Heart left ventricle (tissue), 16 donors: ENCODE measurements around the gene REV3L. TPM values are rescaled to one million over a fixed set of nuclear protein-coding genes. Genes with fewer than 3 reads are reported as not detected.
"Not testable (repeated sequence)": the region's sequence is repeated elsewhere in the genome, so short reads cannot be mapped to it uniquely, and the experiment has no call there.

Experiments used
- ATAC-seq, 4 donors: fragments of 200-7000 bp; cut with Tn5 transposase; one replicate each; pipeline ENCODE4 v1.9.1; 2020 to 2022; ENCODE audit warnings: moderate library complexity in 4 of 4, mild to moderate bottlenecking in 3 of 4, moderate number of reproducible peaks in 1 of 4
- DNase-seq, 5 donors: peaks; one replicate each; pipeline ENCODE4 v3.0.0-alpha.2; 2020
- H3K27ac ChIP-seq, 12 donors: fragments of 200-600 bp; sonication (generic) in 4 of 12; one replicate each; pipeline versions ENCODE4 v1.5.0 to v1.8.0; 2016 to 2022; ENCODE audit warnings: mild to moderate bottlenecking in 2 of 12
- H3K27me3 ChIP-seq, 9 donors: fragments of 200-600 bp; sonication (generic) in 2 of 9; one replicate each; pipeline versions ENCODE4 v1.5.1 to v1.8.0; 2016 to 2022; ENCODE audit warnings: mild to moderate bottlenecking in 3 of 9
- H3K36me3 ChIP-seq, 9 donors: fragments of 200-600 bp; sonication (generic) in 2 of 9; one replicate each; pipeline versions ENCODE4 v1.5.0 to v1.8.0; 2018 to 2022; ENCODE audit warnings: mild to moderate bottlenecking in 2 of 9
- H3K4me1 ChIP-seq, 12 donors: fragments of 200-600 bp; sonication (generic) in 4 of 12; one replicate each; pipeline versions ENCODE4 v1.5.0 to v1.8.0; 2016 to 2022; ENCODE audit warnings: mild to moderate bottlenecking in 3 of 12
- H3K4me3 ChIP-seq, 12 donors: fragments of 200-600 bp; sonication (generic) in 4 of 12; one replicate each; pipeline versions ENCODE4 v1.5.0 to v1.8.0; 2017 to 2022; ENCODE audit warnings: mild to moderate bottlenecking in 9 of 12, moderate library complexity in 4 of 12
- H3K9me3 ChIP-seq, 12 donors: fragments of 200-600 bp; sonication (generic) in 4 of 12; one replicate each; pipeline versions ENCODE4 v1.5.0 to v1.8.0; 2016 to 2022; ENCODE audit warnings: mild to moderate bottlenecking in 1 of 12
- CTCF ChIP-seq, 12 donors: fragments of 200-600 bp; sonication (generic) in 4 of 12; IDR thresholded peaks; one replicate each; pipeline versions ENCODE4 v1.5.0 to v1.8.0; 2018 to 2022; ENCODE audit warnings: antibody characterized with exemption in 12 of 12, mild to moderate bottlenecking in 5 of 12
- POLR2A ChIP-seq, 2 donors: fragments of 450-650 bp; IDR thresholded peaks; one replicate each; pipeline ENCODE4 v1.6.1; 2017; ENCODE audit warnings: antibody characterized with exemption in 2 of 2, mild to moderate bottlenecking in 2 of 2, moderate library complexity in 2 of 2
- WGBS, 4 donors: extraction: QIAGEN DNeasy Blood & Tissue Kit in 2 of 4; methylation state at CpG; one replicate each; pipeline versions ENCODE4 v1.1.5 to v1.1.7; 2013 to 2018; 5-methylcytosine and 5-hydroxymethylcytosine counted together
- intact Hi-C, 10 donors: fragments of 100-400 bp; cut with DNase I; formaldehyde crosslinking; loops; one replicate each; pipeline versions ENCODE4 v1.11.1 to v1.14.2; 2022
- polyA plus RNA-seq, 2 donors: library from polyadenylated mRNA; stranded (reverse); fragments of 200-250 nt; gene quantifications; one replicate each; pipeline ENCODE4 v1.2.3, GENCODE V29; 2013
- total RNA-seq, 9 donors: library from RNA; depleted of rRNA in 2 of 9; stranded (reverse); fragments of >200 nt in 2 of 9; fragmentation: NEBNext Ultra II Directional in 3 of 9; extraction: Animal tissue kit (Norgen Biotek cat#: 25700) in 3 of 9; gene quantifications; one replicate each; pipeline versions ENCODE4 v1.1.0 to v1.2.4, GENCODE V29; 2016 to 2023
- donor health status: ischemic (EF 13 %, LVEDD 7.1; RV severe dilation, severe dysfunction).
- donor health status: healthy with polysubstance abuse.
- donor health status: DM: no; HTN: yes; CAD: no.
- donor health status: DM: no; HTN: no; CAD: no.
- donor health status: ischemic (EF 25% LVEDD 6.9; RV normal size, moderate dysfunction).
- donor health status: ischemic (EF 25% LVEDD 5.7; RV mildly dilated, moderate dysfunction).
- donor health status: healthy.
- donor health status: DM: yes; HTN: yes; CAD: no.
- donor health status: ischemic (EF 35%, LVEDD 5.7; RV mildly dilated, moderate dysfunction).
- donor health status: nonischemic (EF 11% LVEDD 7.7; RV severe dilation, severe dysfunction).
- donor health status: DM: yes; HTN: yes; CAD: no.
- donor health status: PGD.
- donor health status: ischemic (EF 29% LVEDD 5.4; RV normal size, mild dysfunction).
- donor health status: nonischemic (EF 23%, LVEDD 6.1; RV moderate dilation, normal function).

The REV3L gene
- total and polyA plus RNA-seq, 11 donors, result 6.1 to 20.0 (median 13.0) TPM

GRCh38 chr6:111307275-111307858 is 175.7 kb downstream of the REV3L start:
- Histone ChIP-seq H3K27ac (no peak overlapping the region), H3K27me3 (no peaks in the 10 kb centered on the region), H3K4me1 (peaks cover 0 to 2% (median 0%) of the 10 kb centered on the region in 12 donors), H3K4me3 (no peak overlapping the region), H3K36me3 (peaks cover 0 to 87% (median 73%) of the 10 kb centered on the region in 9 donors), H3K9me3 (peaks cover 0 to 4% (median 0%) of the 10 kb centered on the region in 12 donors)
- no peak for ATAC-seq
- 87 to 96% (median 95%) methylated on average over 7 of the region's 7 CpGs for WGBS, 4 donors
- DNase-seq, result no peak
- intact Hi-C loops, result no loop called here
- TF ChIP-seq CTCF (IDR thresholded peaks at IDR 0.05), result no peak
- no peak for TF ChIP-seq POLR2A (IDR thresholded peaks at IDR 0.05)

- intact Hi-C loops, result no loop called here
- TF ChIP-seq POLR2A (IDR thresholded peaks at IDR 0.05) (no peak), CTCF (IDR thresholded peaks at IDR 0.05) (no peak)
These were observed 176.7 kb downstream of the REV3L start for GRCh38 chr6:111306104-111306888.

GRCh38 chr6:111301946-111302345 is 181.1 kb downstream of the REV3L start:
- ATAC-seq (peak; percentile 33 to 55 (median 43)), DNase-seq (no peak)
- peak overlapping the region in 5 of 12 donors; percentile 6 to 61 (median 26) for H3K27ac ChIP-seq
- H3K9me3 ChIP-seq, result peaks cover 0 to 15% (median 3%) of the 10 kb centered on the region in 12 donors
- H3K4me3 ChIP-seq, result no peak overlapping the region
- intact Hi-C loops, result no loop called here
- H3K36me3 ChIP-seq, result peaks cover 0 to 63% (median 42%) of the 10 kb centered on the region in 9 donors
- peaks cover 0 to 5% (median 0%) of the 10 kb centered on the region in 12 donors for H3K4me1 ChIP-seq
- 46 to 67% (median 62%) methylated on average over 2 of the region's 2 CpGs for WGBS, 4 donors
- H3K27me3 ChIP-seq, result no peaks in the 10 kb centered on the region
- TF ChIP-seq CTCF (IDR thresholded peaks at IDR 0.05), result no peak
- TF ChIP-seq POLR2A (IDR thresholded peaks at IDR 0.05), result no peak

More at GRCh38 chr6:111306104-111306888, 176.7 kb downstream of the REV3L start:
- Histone ChIP-seq H3K27ac (no peak overlapping the region), H3K4me3 (no peak overlapping the region), H3K36me3 (peaks cover 0 to 77% (median 64%) of the 10 kb centered on the region in 9 donors), H3K9me3 (peaks cover 0 to 12% (median under 1%) of the 10 kb centered on the region in 12 donors), H3K27me3 (no peaks in the 10 kb centered on the region), H3K4me1 (peaks cover 0 to 5% (median 0%) of the 10 kb centered on the region in 12 donors)
- 95 to 96% (median 96%) methylated on average over 8 of the region's 8 CpGs for WGBS, 4 donors
- DNase-seq (no peak), ATAC-seq (peak in 1 of 4 donors; percentile 20)

- WGBS, 4 donors, result 93 to 97% (median 95%) methylated on average over 9 of the region's 9 CpGs
- peaks cover 0 to 56% (median 34%) of the 10 kb centered on the region in 9 donors for H3K36me3 ChIP-seq
- H3K27ac ChIP-seq, result peak overlapping the region in 2 of 12 donors; percentile 6 to 61
- intact Hi-C loops, ATAC-seq, H3K4me3 ChIP-seq, DNase-seq, H3K27me3 ChIP-seq, H3K4me1 ChIP-seq: not testable (repeated sequence)
- H3K9me3 ChIP-seq, result peaks cover 0 to 15% (median 3%) of the 10 kb centered on the region in 12 donors
These were observed 181.8 kb downstream of the REV3L start for GRCh38 chr6:111300938-111301800.
